ENCODE results near the gene CSRP1.

Gene CSRP1

GRCh38 chr1:201513498-201514243 is 6.7 kb upstream of the CSRP1 start:
- no peak for DNase-seq (ENCODE audit: low read depth in 2 of 2, low spot score in 1 of 2)

GRCh38 chr1:201511941-201512539 is 5.1 kb upstream of the CSRP1 start:
- DNase-seq (ENCODE audit: low read depth in 2 of 2, low spot score in 1 of 2), result no peak

DNA sequence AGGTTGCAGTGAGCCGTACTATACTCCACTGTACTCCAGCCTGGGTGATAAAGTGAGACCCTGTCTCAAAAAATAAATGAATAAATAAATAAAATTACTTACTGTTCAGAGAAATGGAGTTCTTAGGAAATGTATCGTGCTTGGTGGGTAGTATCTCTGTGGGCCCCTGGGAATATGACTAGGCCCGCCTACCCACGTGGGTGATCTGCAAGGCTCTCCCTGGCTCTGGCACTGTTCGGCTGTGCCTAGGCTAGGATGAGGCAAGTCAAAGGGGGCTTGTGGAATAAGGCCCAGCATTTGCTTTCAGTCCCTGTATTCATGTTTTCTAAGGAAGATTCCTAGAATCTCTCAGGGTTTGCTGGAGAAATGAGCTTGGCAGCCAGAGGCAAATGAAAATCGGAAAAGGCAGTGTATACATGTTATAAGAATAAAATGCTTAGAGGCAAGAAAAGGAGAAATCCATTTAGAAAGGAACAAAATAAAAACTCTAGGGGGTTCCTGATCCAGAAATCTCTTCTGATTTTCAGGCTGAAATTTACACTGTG is 4.5 kb upstream of the CSRP1 start:
- DNase-seq (ENCODE audit: low read depth in 2 of 2, low spot score in 1 of 2), result no peak

- DNase-seq (ENCODE audit: low read depth in 2 of 2, low spot score in 1 of 2), result no peak
Measured at GRCh38 chr1:201510734-201511133, 3.8 kb upstream of the CSRP1 start.

- DNase-seq (ENCODE audit: low read depth in 2 of 2, low spot score in 1 of 2), result no peak
Measured at GRCh38 chr1:201509601-201510374, 2.9 kb upstream of the CSRP1 start.

- DNase-seq (ENCODE audit: low read depth in 2 of 2, low spot score in 1 of 2), result no peak
Measured at GRCh38 chr1:201508809-201509208, 1.9 kb upstream of the CSRP1 start.

GRCh38 chr1:201507360-201507675 is 395 bp upstream of the CSRP1 start:
- no peak for DNase-seq (ENCODE audit: low read depth in 2 of 2, low spot score in 1 of 2)

DNA sequence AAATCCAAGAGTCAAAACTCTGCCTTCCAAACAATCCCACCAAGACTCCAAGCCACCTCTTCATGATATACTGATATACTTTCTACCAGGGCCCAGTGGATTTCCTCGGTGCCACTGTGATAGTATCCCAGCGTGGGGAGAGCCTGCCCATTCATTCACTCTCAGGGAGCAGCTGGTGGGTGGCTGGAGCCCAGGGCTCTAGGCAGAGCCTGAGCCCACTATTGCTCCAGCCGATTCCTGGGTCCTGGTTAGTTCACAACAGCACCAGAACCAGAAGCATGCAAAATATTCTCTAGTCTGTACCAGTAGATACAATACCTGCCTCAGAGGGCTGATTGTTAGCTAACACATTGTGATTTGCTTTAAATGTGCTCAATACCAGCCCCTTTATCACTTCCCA is 831 bp downstream of the CSRP1 start:
- no peak for DNase-seq (ENCODE audit: low read depth in 2 of 2, low spot score in 1 of 2)

DNA sequence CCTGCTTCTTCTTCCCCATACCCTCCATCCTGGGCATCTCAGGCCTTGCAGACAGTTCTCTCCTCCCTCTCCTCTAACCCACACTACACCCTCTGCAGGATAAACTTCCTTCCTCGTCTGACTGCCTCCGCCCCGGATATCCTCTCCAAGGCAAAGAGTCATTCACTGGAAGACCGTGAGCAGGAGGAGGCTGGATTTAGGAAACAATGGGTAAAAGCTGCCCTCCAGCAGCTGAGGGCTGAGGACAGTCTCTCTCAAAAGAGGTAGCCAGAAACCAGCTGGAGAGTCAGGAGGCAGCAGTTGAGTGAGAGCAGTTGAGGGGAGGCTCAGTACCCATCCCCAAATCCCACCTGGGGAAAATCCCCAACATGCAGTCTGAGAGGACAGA is 1.4 kb downstream of the CSRP1 start:
- no peak for DNase-seq (ENCODE audit: low read depth in 2 of 2, low spot score in 1 of 2)

DNA sequence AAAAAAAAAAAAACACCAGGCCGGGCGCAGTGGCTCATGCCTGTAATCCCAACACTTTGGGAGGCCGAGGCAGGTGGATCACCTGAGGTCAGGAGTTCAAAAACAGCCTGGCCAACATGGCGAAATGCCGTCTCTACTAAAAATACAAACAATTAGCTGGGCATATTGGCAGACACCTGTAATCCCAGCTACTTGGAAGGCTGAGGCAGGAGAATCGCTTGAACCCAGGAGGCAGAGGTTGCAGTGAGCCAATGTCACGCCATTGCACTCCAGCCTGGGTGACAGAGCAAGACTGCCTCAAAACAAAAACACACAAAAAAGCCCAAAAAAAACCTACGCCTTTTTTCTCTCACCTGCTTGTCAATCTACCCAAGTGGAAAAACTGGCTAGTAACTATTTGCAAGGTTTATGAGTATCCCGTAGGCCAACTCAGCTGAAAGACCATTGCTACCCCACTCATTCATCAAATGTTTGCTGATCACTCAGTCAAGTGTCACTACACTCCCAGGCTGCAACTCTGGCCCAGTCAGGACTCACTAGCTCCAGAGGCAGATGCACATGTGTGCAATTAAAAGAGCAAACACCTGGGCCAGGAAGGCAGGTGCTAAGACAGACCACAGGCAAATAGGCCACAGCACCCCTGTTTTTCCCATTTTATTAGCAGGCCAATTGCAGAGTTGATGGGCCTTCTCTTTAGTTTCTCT is 2.0 kb downstream of the CSRP1 start:
- DNase-seq (ENCODE audit: low read depth in 2 of 2, low spot score in 1 of 2), result no peak

DNA sequence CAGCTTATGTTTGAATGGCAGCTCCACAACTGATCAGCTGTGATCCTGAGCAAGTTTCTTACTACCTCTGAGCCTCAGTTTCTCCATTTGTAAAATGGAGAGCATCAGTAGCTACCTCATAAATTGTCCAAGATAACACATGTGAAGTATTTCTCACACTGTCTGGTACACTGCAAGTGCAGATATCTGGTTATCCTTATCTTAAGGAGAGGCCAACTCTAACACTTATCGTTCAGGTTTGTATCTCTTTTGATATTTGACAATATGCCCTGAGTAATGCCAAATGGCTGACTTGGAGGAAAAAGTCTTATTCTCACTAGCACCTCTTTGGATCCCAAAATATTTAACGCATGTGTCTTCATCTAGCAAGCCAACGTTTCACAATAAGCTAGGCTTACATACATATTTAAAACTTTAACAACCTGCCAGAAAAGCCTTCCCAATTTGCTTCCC is 2.7 kb downstream of the CSRP1 start:
- no peak for DNase-seq (ENCODE audit: low read depth in 2 of 2, low spot score in 1 of 2)

DNA sequence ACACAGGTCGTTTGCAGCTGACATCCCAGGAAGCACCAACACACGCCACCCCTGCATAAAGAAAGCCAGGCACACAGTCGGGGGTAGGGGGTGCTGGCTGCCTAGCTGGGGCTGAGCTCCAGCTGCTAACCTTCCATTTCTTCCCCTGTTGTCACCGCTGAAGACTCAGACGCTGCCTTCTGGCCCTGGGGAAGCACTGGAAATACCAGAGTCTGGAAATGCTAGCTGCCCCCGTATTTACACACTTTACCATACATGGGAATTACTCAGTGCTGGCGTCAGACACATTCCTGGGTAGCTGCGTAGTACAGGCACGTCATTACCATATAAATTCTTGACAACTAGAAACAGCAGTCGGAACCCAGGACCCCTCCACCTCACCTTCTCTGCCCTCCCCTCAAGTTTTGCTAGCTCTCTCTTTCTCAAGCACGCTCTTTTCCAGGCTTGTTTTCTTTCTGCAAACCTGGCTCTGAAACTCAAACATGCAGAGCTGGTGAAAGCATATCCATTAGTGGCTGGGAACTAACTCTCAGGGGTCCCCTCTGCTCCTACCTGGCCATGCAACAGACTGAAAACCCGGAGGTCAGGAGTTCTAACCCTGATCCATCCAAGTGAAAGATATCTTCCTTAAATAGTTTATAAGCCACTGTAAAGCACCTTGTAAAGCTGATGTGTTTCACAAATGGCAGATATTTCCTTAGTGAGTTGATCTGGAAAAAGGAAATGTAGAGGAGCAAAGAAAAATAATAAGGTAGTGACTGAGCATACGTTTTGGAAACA is 3.3 kb downstream of the CSRP1 start:
- no peak for DNase-seq (ENCODE audit: low read depth in 2 of 2, low spot score in 1 of 2)

DNA sequence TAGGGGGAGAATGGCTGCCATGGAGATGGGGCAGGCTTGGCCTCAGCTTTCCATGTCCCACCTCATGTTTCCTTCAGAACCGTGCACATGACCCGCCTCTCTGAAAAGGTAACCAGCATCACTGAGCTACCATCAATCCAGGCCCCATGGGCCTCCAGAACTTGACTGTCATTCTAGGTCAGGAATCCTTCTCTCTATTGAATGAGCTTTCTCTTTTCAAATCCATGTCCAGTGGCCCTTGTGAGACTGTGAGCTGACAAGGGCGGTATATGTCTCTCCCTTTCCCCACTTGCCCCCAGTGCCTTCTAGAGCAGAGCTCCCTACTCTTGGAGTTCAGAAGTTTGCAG is 4.4 kb downstream of the CSRP1 start:
- no peak for DNase-seq (ENCODE audit: low read depth in 2 of 2, low spot score in 1 of 2)

GRCh38 chr1:201501812-201502510 is 5.0 kb downstream of the CSRP1 start:
- DNase-seq (ENCODE audit: low read depth in 2 of 2, low spot score in 1 of 2), result no peak

- no peak for DNase-seq (ENCODE audit: low read depth in 2 of 2, low spot score in 1 of 2)
Measured at GRCh38 chr1:201501144-201501543, 5.8 kb downstream of the CSRP1 start.

DNA sequence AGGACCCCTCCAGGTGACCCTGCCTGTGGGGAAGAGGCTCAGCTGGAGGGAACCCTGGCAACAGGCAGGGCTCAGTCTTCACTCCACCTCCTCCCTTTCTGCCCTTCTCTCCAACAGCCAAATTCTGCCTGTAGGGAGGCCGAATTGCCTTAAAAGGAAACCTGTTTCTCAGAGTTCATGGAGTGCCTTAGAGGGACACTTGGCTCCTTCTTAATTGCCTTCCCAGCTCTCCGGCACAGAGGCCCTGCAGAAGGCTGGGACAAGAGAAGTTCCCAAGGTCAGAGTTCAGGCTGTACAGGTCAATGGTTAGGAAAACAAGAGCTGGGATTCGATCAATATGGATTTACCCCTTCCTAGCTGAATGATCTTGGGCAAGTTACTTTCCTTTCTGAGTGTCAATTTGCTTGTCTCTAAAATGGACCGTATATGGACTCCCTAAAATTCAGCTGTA is 6.2 kb downstream of the CSRP1 start:
- DNase-seq (ENCODE audit: low read depth in 2 of 2, low spot score in 1 of 2), result no peak

DNA sequence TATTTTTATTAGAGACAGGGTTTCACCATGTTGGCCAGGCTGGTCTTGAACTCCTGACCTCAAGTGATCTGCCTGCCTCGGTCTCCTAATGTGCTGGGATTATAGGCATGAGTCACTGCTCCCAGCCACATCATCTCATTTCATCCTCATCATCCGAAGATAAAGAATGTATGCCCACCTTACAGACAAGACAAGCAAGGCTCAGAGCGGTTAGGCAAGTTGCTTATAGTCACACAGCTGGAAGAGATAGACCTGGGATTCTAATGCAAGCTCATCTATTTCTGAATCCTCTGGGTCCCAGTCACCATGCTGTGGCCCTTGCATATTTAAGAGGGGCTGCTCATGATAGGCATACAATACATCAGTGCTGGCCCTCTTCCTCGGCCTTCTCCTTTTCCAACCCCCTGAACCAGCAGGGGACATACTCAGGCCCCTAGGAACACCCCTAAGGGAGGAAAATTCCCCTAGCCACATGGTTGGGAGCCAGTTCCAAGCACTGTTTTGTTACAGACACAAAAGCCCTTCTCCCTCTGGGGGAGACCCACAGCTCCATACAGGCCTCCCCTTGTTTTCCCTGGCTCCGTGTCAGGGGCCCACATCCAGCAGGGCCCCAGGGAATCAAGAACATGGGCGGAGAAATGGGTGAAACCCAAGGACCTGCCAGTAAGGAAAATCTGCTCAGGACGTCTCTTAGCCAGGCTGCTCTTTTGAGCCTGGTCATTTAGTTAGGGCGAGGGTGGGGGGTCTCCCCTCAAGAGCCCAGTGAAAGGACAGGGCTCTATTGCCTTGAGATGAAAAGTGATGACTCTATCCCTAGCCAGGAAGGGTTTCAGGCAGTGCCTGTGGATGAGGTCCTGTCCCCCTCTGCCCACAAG is 6.9 kb downstream of the CSRP1 start:
- no peak for DNase-seq (ENCODE audit: low read depth in 2 of 2, low spot score in 1 of 2)

- no peak for DNase-seq (ENCODE audit: low read depth in 2 of 2, low spot score in 1 of 2)
Measured at GRCh38 chr1:201499191-201499590, 7.7 kb downstream of the CSRP1 start.

- no peak for DNase-seq (ENCODE audit: low read depth in 2 of 2, low spot score in 1 of 2)
Measured at GRCh38 chr1:201498621-201499020, 8.3 kb downstream of the CSRP1 start.
